H9 (cell line): Measurements from ENCODE around the gene WBP1L. TPM values are rescaled to one million over a fixed set of nuclear protein-coding genes. Genes with fewer than 3 reads are reported as not detected.

ENCODE experiments used
- DNase-seq: peaks from one replicate; pipeline ENCODE4 v3.0.0-alpha.2; 2017
- H2AFZ ChIP-seq: one replicate; pipeline ENCODE4 v1.6.1; 2013; ENCODE audit warnings: mild to moderate bottlenecking, low read length, control low read depth, moderate library complexity
- H2AK5ac ChIP-seq: 2 replicates; pipeline ENCODE4 v1.6.1; 2013; ENCODE audit warnings: low read length, control low read depth, mixed read lengths; ENCODE audit not compliant: insufficient read length
- H2BK120ac ChIP-seq: one replicate; pipeline ENCODE4 v1.6.1; 2013; ENCODE audit warnings: low read depth, mild to moderate bottlenecking, low read length, control low read depth, inconsistent platforms; ENCODE audit not compliant: poor library complexity, severe bottlenecking
- H2BK12ac ChIP-seq: 2 replicates; pipeline ENCODE4 v1.6.1; 2013; ENCODE audit warnings: low read length, control low read depth, mixed read lengths, low read depth; ENCODE audit not compliant: insufficient read length
- H2BK15ac ChIP-seq: 2 replicates; pipeline ENCODE4 v1.6.1; 2013; ENCODE audit warnings: low read depth, low read length, control low read depth
- H2BK20ac ChIP-seq: one replicate; pipeline ENCODE4 v1.6.1; 2013; ENCODE audit warnings: low read depth, mild to moderate bottlenecking, low read length, control low read depth, inconsistent platforms; ENCODE audit not compliant: poor library complexity, severe bottlenecking
- H2BK5ac ChIP-seq: 2 replicates; pipeline ENCODE4 v1.6.1; 2013; ENCODE audit warnings: low read length, control low read depth, mixed read lengths; ENCODE audit not compliant: insufficient read length
- H3K14ac ChIP-seq: 2 replicates; pipeline ENCODE4 v1.6.1; 2013; ENCODE audit warnings: low read length, control low read depth; ENCODE audit not compliant: insufficient read depth
- H3K18ac ChIP-seq: 2 replicates; pipeline ENCODE4 v1.6.1; 2013; ENCODE audit warnings: low read depth, mild to moderate bottlenecking, mixed read lengths, low read length, control low read depth; ENCODE audit not compliant: insufficient read length
- H3K23ac ChIP-seq: 2 replicates; pipeline ENCODE4 v1.6.1; 2013; ENCODE audit warnings: low read length, control low read depth, mixed read lengths, low read depth; ENCODE audit not compliant: insufficient read length
- H3K23me2 ChIP-seq: 2 replicates; pipeline ENCODE4 v1.6.1; 2013; ENCODE audit warnings: low read depth, mild to moderate bottlenecking, mixed read lengths, low read length, control low read depth; ENCODE audit not compliant: insufficient read length, poor library complexity, severe bottlenecking
- H3K27ac ChIP-seq: 2 replicates; pipeline ENCODE4 v1.5.1; 2013; ENCODE audit warnings: low read length, control low read depth, mixed read lengths, low read depth; ENCODE audit not compliant: insufficient read length
- H3K27me3 ChIP-seq: 2 replicates; pipeline ENCODE4 v1.6.1; 2013; ENCODE audit warnings: low read length, control low read depth, inconsistent platforms; ENCODE audit not compliant: insufficient read depth
- H3K4ac ChIP-seq: 2 replicates; pipeline ENCODE4 v1.6.1; 2013; ENCODE audit warnings: low read depth, mild to moderate bottlenecking, control low read depth, inconsistent platforms, low read length, moderate library complexity
- H3K4me1 ChIP-seq: 2 replicates; pipeline ENCODE4 v1.6.1; 2013; ENCODE audit warnings: low read length, control low read depth, inconsistent platforms; ENCODE audit not compliant: insufficient read depth
- H3K4me2 ChIP-seq: 2 replicates; pipeline ENCODE4 v1.6.1; 2013; ENCODE audit warnings: low read length, control low read depth, mixed read lengths; ENCODE audit not compliant: insufficient read length, insufficient read depth
- H3K56ac ChIP-seq: 2 replicates; pipeline ENCODE4 v1.6.1; 2013; ENCODE audit warnings: low read depth, mild to moderate bottlenecking, mixed read lengths, low read length, control low read depth; ENCODE audit not compliant: insufficient read length
- H3K79me1 ChIP-seq: 2 replicates; pipeline ENCODE4 v1.6.1; 2013; ENCODE audit warnings: low read depth, mild to moderate bottlenecking, moderate library complexity, low read length, control low read depth, inconsistent platforms; ENCODE audit not compliant: insufficient read depth, poor library complexity, severe bottlenecking
- H3K79me2 ChIP-seq: 2 replicates; pipeline ENCODE4 v1.6.1; 2013; ENCODE audit warnings: low read length, control low read depth, inconsistent platforms; ENCODE audit not compliant: insufficient read depth
- H3K9ac ChIP-seq: 2 replicates; pipeline ENCODE4 v1.6.1; 2013; ENCODE audit warnings: low read length, control low read depth, mixed read lengths; ENCODE audit not compliant: insufficient read length; ENCODE audit errors: extremely low read depth
- H3K9me3 ChIP-seq: one replicate; pipeline ENCODE4 v1.6.1; 2013; ENCODE audit warnings: low read depth, low read length, inconsistent platforms; ENCODE audit not compliant: control insufficient read depth
- H3T11ph ChIP-seq: one replicate; pipeline ENCODE4 v1.6.1; 2013; ENCODE audit warnings: mild to moderate bottlenecking, low read length, control low read depth, inconsistent platforms
- H4K20me1 ChIP-seq: one replicate; pipeline ENCODE4 v1.6.1; 2013; ENCODE audit not compliant: control insufficient read depth, insufficient read length, insufficient read depth
- H4K5ac ChIP-seq: 2 replicates; pipeline ENCODE4 v1.6.1; 2013; ENCODE audit warnings: low read depth, mild to moderate bottlenecking, mixed read lengths, low read length, control low read depth; ENCODE audit not compliant: insufficient read length
- H4K8ac ChIP-seq: replicated peaks from 2 replicates; pipeline ENCODE4 v1.6.1; 2013; ENCODE audit warnings: low read length, control low read depth, mixed read lengths, low read depth; ENCODE audit not compliant: insufficient read length
- H4K91ac ChIP-seq: 2 replicates; pipeline ENCODE4 v1.6.1; 2013; ENCODE audit warnings: low read depth, mild to moderate bottlenecking, moderate library complexity, mixed read lengths, low read length, control low read depth; ENCODE audit not compliant: insufficient read length
- H3K27ac Mint-ChIP-seq, 3 experiments: 2 replicates in 2 of 3; 3 replicates in 1 of 3; pipeline ENCODE4 v1.8.0; 2020 to 2021; ENCODE audit warnings: mixed read lengths in 3 of 3, mild to moderate bottlenecking in 1 of 3, moderate library complexity in 1 of 3
- H3K27me3 Mint-ChIP-seq: 2 replicates; pipeline ENCODE4 v1.8.0; 2021; ENCODE audit warnings: low read depth, mild to moderate bottlenecking, moderate library complexity, mixed read lengths
- H3K36me3 Mint-ChIP-seq, 3 experiments: 2 replicates in 2 of 3; 3 replicates in 1 of 3; pipeline ENCODE4 v1.8.0; 2020 to 2021; ENCODE audit warnings: low read depth in 3 of 3, mixed read lengths in 3 of 3; ENCODE audit not compliant: insufficient read depth in 1 of 3
- H3K4me1 Mint-ChIP-seq, 2 experiments: 2 replicates each; pipeline ENCODE4 v1.8.0; 2020; ENCODE audit warnings: mixed read lengths in 2 of 2
- H3K4me3 Mint-ChIP-seq, 2 experiments: 2 replicates in 1 of 2; 3 replicates in 1 of 2; pipeline ENCODE4 v1.8.0; 2020 to 2021; ENCODE audit warnings: mild to moderate bottlenecking in 2 of 2, mixed read lengths in 2 of 2, moderate library complexity in 1 of 2
- H3K9me3 Mint-ChIP-seq, 2 experiments: 2 replicates in 1 of 2; 3 replicates in 1 of 2; pipeline ENCODE4 v1.8.0; 2020; ENCODE audit warnings: mild to moderate bottlenecking in 2 of 2, mixed read lengths in 2 of 2, moderate library complexity in 1 of 2
- CTCF ChIP-seq: fragments of 200-600 bp; sonication (generic); conservative IDR thresholded peaks from 3 replicates; pipeline ENCODE4 v1.8.0; 2021; ENCODE audit warnings: antibody characterized with exemption, mild to moderate bottlenecking
- WGBS: extraction: QIAGEN DNeasy Blood & Tissue Kit; methylation state at CpG from one replicate; pipeline ENCODE4 v1.1.7; 2013; ENCODE audit warnings: missing lambda C conversion rate, low lambda C conversion rate, mixed read lengths; ENCODE audit not compliant: insufficient read length; ENCODE audit errors: extremely low coverage; 5-methylcytosine and 5-hydroxymethylcytosine counted together
- total RNA-seq: library from RNA; stranded (reverse); gene quantifications from 2 replicates; pipeline ENCODE4 v1.2.1, GENCODE V29; 2021

WBP1L gene
- total RNA-seq, 1 experiment from 2014 or later: 23.8 TPM

- H3K79me1 ChIP-seq: no peaks in the 10 kb centered on the region
These were observed 21.6 kb downstream of the WBP1L start for GRCh38 chr10:102765336-102765735.

More at GRCh38 chr10:102765336-102765735, 21.6 kb downstream of the WBP1L start:
- Histone ChIP-seq H2BK20ac (no peak overlapping the region), H3K56ac (no peak overlapping the region), H3K9ac (no peak overlapping the region), H3K4me1 (no peaks in the 10 kb centered on the region), H3K79me2 (peaks cover 2% of the 10 kb centered on the region; the same call in 1 of the 2 replicates), H2BK5ac (no peak overlapping the region), H2BK12ac (no peak overlapping the region), H2AK5ac (no peak overlapping the region), H3K14ac (no peak overlapping the region), H2BK120ac (no peak overlapping the region), H3K9me3 (no peaks in the 10 kb centered on the region), H4K91ac (no peak overlapping the region), H3K23ac (no peak overlapping the region), H3K4me2 (no peak overlapping the region), H4K8ac (no peak overlapping the region), H3K23me2 (no peaks in the 10 kb centered on the region), H3K27me3 (no peaks in the 10 kb centered on the region; the same call in 1 of the 2 replicates), H2BK15ac (no peak overlapping the region), H3T11ph (no peak overlapping the region), H3K4ac (no peak overlapping the region), H2AFZ (no peak overlapping the region), H3K18ac (no peak overlapping the region), H4K5ac (no peak overlapping the region), H4K20me1 (no peaks in the 10 kb centered on the region), H3K27ac (no peak overlapping the region)
- no peak for DNase-seq
- no peak for TF ChIP-seq CTCF
- no CpG with 5 or more reads among the region's 7 CpGs for WGBS
- H3K36me3 Mint-ChIP-seq: peaks cover 0 to 5% (median 0%) of the 10 kb centered on the region in 3 experiments; a peak in 1 of 7 replicates
- H3K27me3 Mint-ChIP-seq: no peaks in the 10 kb centered on the region
- H3K4me3 Mint-ChIP-seq: no peak overlapping the region
- H3K9me3 Mint-ChIP-seq: no peaks in the 10 kb centered on the region
- H3K27ac Mint-ChIP-seq: no peak overlapping the region; a peak in 1 of 7 replicates
- H3K4me1 Mint-ChIP-seq: no peaks in the 10 kb centered on the region
